Smooth muscle cell (in vitro differentiated cells): Measurements from ENCODE around the gene SLC10A1. TPM values are rescaled to one million over a fixed set of nuclear protein-coding genes. Genes with fewer than 3 reads are reported as not detected.

Source experiments
- DNase-seq: peaks from one replicate; lab custom pipeline; 2025; ENCODE audit not compliant: unreplicated experiment; lab: John Stamatoyannopoulos, UW
- H2AFZ ChIP-seq: fragments of 200-600 bp; sonication (generic); 2 replicates; pipeline ENCODE4 v1.6.0; 2016; ENCODE audit warnings: antibody characterized with exemption, low read depth, mild to moderate bottlenecking
- H3F3A ChIP-seq: fragments of 200-600 bp; sonication (generic); 2 replicates; pipeline ENCODE4 v1.6.0; 2017; ENCODE audit warnings: antibody characterized with exemption, low read depth
- H3K27ac ChIP-seq: fragments of 200-600 bp; sonication (generic); 2 replicates; pipeline ENCODE4 v1.5.1; 2016; ENCODE audit warnings: low read depth, mild to moderate bottlenecking
- H3K27me3 ChIP-seq: fragments of 200-600 bp; sonication (generic); 2 replicates; pipeline ENCODE4 v1.6.1; 2016; ENCODE audit warnings: low read depth, mild to moderate bottlenecking
- H3K36me3 ChIP-seq: fragments of 200-600 bp; sonication (generic); 2 replicates; pipeline ENCODE4 v1.5.1; 2016; ENCODE audit warnings: low read depth
- H3K4me1 ChIP-seq: fragments of 200-600 bp; sonication (generic); 2 replicates; pipeline ENCODE4 v1.5.1; 2016; ENCODE audit warnings: low read depth
- H3K4me2 ChIP-seq: fragments of 200-600 bp; sonication (generic); 2 replicates; pipeline ENCODE4 v1.6.0; 2016; ENCODE audit warnings: mild to moderate bottlenecking
- H3K4me3 ChIP-seq: fragments of 200-600 bp; sonication (generic); 2 replicates; pipeline ENCODE4 v1.5.1; 2016; ENCODE audit warnings: mild to moderate bottlenecking
- H3K79me2 ChIP-seq: fragments of 200-600 bp; sonication (generic); 2 replicates; pipeline ENCODE4 v1.6.0; 2016; ENCODE audit warnings: low read depth, mild to moderate bottlenecking
- H3K9ac ChIP-seq: fragments of 200-600 bp; sonication (generic); 2 replicates; pipeline ENCODE4 v1.6.0; 2016; ENCODE audit warnings: low read depth
- H3K9me3 ChIP-seq: fragments of 200-600 bp; sonication (generic); replicated peaks from 2 replicates; pipeline ENCODE4 v1.5.1; 2016; ENCODE audit warnings: low read depth
- H4K20me1 ChIP-seq: fragments of 200-600 bp; sonication (generic); 2 replicates; pipeline ENCODE4 v1.6.0; 2016; ENCODE audit warnings: low read depth
- WGBS: methylation state at CpG from one replicate; pipeline ENCODE4 v1.1.7; 2016; ENCODE audit warnings: low lambda C conversion rate; 5-methylcytosine and 5-hydroxymethylcytosine counted together
- polyA plus RNA-seq: library from polyadenylated mRNA; unstranded; fragments of >200 nt; fragmentation: Nextera tagmentation; extraction: Ambion mirVana; gene quantifications from 2 replicates; pipeline ENCODE4 v1.2.1, GENCODE V29; 2016
- total RNA-seq: library from RNA; depleted of rRNA; stranded (reverse); fragments of >200 nt; gene quantifications from 2 replicates; pipeline ENCODE4 v1.2.3, GENCODE V29; 2014
- TF ChIP-seq, protein P1 (sequence below): fragments of 200-600 bp; sonication (generic); IDR thresholded peaks from 2 replicates; pipeline ENCODE4 v1.5.1; 2017; ENCODE audit warnings: borderline replicate concordance, mild to moderate bottlenecking, antibody characterized with exemption; ENCODE audit not compliant: insufficient read depth, poor library complexity, severe bottlenecking

Gene SLC10A1
- total and polyA plus RNA-seq, 2 experiments from 2014 or later: 0.10 TPM; not detected in 1

DNA sequence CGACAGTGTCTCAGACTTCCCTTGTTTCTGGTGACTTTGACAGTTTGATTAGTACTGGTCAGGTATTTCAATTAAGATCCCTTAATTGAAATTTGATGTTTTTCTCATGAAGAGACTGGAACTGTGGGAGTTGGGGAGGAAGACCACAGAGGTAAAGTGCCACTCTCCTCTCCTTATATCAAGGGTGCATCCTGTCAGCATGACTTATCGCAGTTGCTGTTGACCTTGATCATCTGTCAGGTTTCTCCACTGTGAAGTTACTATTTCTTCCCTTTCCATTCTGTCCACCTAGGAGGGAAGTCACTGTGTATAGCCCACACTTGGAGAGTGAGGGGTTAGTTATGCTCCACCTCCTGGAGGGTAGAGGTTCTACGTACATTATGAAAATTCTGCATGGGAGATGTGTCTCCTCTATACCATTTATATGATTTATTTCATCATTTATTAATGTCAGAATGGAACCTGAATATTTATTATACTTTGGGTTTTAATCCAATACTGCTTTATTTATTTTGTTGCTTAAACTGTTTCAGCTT is 41.9 kb upstream of the SLC10A1 start:
- Histone ChIP-seq H3K36me3 (no peaks in the 10 kb centered on the region), H3K4me1 (peaks cover 31% of the 10 kb centered on the region), H3K9me3 (no peaks in the 10 kb centered on the region), H3F3A (no peaks in the 10 kb centered on the region), H2AFZ (no peak overlapping the region), H4K20me1 (no peaks in the 10 kb centered on the region), H3K79me2 (no peaks in the 10 kb centered on the region), H3K27ac (no peak overlapping the region), H3K4me2 (no peak overlapping the region), H3K9ac (no peak overlapping the region), H3K27me3 (peaks cover 22% of the 10 kb centered on the region), H3K4me3 (no peak overlapping the region)
- WGBS: 92% methylated on average over 3 of the region's 3 CpGs
- TF ChIP-seq, protein P1, sequence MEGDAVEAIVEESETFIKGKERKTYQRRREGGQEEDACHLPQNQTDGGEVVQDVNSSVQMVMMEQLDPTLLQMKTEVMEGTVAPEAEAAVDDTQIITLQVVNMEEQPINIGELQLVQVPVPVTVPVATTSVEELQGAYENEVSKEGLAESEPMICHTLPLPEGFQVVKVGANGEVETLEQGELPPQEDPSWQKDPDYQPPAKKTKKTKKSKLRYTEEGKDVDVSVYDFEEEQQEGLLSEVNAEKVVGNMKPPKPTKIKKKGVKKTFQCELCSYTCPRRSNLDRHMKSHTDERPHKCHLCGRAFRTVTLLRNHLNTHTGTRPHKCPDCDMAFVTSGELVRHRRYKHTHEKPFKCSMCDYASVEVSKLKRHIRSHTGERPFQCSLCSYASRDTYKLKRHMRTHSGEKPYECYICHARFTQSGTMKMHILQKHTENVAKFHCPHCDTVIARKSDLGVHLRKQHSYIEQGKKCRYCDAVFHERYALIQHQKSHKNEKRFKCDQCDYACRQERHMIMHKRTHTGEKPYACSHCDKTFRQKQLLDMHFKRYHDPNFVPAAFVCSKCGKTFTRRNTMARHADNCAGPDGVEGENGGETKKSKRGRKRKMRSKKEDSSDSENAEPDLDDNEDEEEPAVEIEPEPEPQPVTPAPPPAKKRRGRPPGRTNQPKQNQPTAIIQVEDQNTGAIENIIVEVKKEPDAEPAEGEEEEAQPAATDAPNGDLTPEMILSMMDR: no peak
- no peak for DNase-seq

GRCh38 chr14:69828879-69829278 is 31.8 kb upstream of the SLC10A1 start:
- Histone ChIP-seq H3K9me3 (no peaks in the 10 kb centered on the region), H3F3A (no peaks in the 10 kb centered on the region), H3K79me2 (no peaks in the 10 kb centered on the region), H3K4me3 (no peak overlapping the region), H3K27ac (no peak overlapping the region), H3K4me1 (no peaks in the 10 kb centered on the region), H3K36me3 (no peaks in the 10 kb centered on the region), H4K20me1 (no peaks in the 10 kb centered on the region), H2AFZ (no peak overlapping the region), H3K4me2 (no peak overlapping the region), H3K27me3 (no peaks in the 10 kb centered on the region), H3K9ac (no peak overlapping the region)
- TF ChIP-seq, protein P1: no peak
- no peak for DNase-seq
- 95% methylated on average over 4 of the region's 4 CpGs for WGBS

DNA sequence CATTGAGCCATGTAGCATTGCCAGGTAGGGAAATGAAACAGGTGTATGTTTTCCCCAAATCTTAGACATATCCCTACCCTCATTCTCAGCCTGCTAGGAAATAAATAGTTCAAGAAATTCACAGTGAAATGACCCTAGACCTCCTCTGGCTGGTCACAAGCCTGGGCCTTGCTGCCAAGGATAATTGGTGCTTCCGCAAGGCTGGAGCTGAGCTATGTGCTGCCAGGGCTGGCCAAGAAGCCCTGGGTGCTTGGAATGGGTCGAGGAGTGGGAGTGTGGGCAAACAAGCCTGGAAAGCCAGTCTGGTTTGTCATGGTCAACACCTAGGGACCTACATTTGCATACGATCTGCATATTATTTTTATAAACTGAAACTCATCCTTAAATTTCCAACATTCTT is 31.3 kb upstream of the SLC10A1 start:
- no peaks in the 10 kb centered on the region for H3F3A ChIP-seq
- no peaks in the 10 kb centered on the region for H3K36me3 ChIP-seq
- H3K4me2 ChIP-seq: no peak overlapping the region
- no peaks in the 10 kb centered on the region for H3K79me2 ChIP-seq
- no peaks in the 10 kb centered on the region for H3K4me1 ChIP-seq
- H3K9ac ChIP-seq: no peak overlapping the region
- no peaks in the 10 kb centered on the region for H3K27me3 ChIP-seq
- H3K4me3 ChIP-seq: no peak overlapping the region
- WGBS: 89% methylated on average over 3 of the region's 3 CpGs
- TF ChIP-seq, protein P1: no peak
- H3K9me3 ChIP-seq: no peaks in the 10 kb centered on the region
- no peak overlapping the region for H2AFZ ChIP-seq
- H4K20me1 ChIP-seq: no peaks in the 10 kb centered on the region
- no peak overlapping the region for H3K27ac ChIP-seq
- DNase-seq: no peak

DNA sequence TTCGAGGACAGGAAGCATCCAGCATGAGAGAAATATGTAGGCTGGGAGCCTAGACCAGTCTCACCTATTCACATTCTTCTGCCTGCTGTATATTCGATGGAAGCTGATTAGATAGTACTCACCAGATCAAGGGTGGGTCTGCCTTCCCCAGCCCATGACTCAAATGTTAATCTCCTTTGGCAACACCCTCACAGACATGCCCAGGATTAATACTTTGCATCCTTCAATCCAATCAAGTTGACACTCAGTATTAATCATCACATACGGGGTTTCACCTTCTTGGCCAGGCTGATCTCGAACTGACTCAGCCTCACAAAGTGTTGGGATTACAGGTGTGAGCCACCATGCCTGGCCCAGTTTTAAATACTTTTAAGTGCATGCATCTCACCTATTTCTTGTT is 30.5 kb upstream of the SLC10A1 start:
- Histone ChIP-seq H2AFZ (no peak overlapping the region), H3K9ac (no peak overlapping the region), H3K4me2 (no peak overlapping the region), H3K79me2 (no peaks in the 10 kb centered on the region), H3K4me1 (no peaks in the 10 kb centered on the region), H3K27ac (no peak overlapping the region), H3F3A (no peaks in the 10 kb centered on the region), H3K27me3 (no peaks in the 10 kb centered on the region), H3K36me3 (no peaks in the 10 kb centered on the region), H4K20me1 (no peaks in the 10 kb centered on the region), H3K9me3 (no peaks in the 10 kb centered on the region), H3K4me3 (no peak overlapping the region)
- 57% methylated on average over 4 of the region's 4 CpGs for WGBS
- no peak for DNase-seq
- TF ChIP-seq, protein P1: no peak
